Activated T-helper 2 cell treated with anti-CD3 and anti-CD28 coated beads, Interferon-gamma antibody, Interleukin-2, Interleukin-4, amounts not matched to agents 10 μg/mL and 5 μg/mL and 100 μg/mL, durations not matched to agents 14 hours and 24 hours and 36 hours (primary cell): Measurements from ENCODE around the gene SLC25A6. TPM values are rescaled to one million over a fixed set of nuclear protein-coding genes. Genes with fewer than 3 reads are reported as not detected.
A peak's percentile ranks its signal among the peaks of the same experiment; 100 is the strongest.

Source experiments
- DNase-seq: peaks from one replicate; pipeline ENCODE4 v3.0.0; 2021; ENCODE audit warnings: low spot score
- H3K27ac Mint-ChIP-seq: one replicate; pipeline ENCODE4 v1.8.0; 2021; ENCODE audit warnings: mixed read lengths
- H3K27me3 Mint-ChIP-seq: one replicate; pipeline ENCODE4 v1.8.0; 2021; ENCODE audit warnings: low read depth, mixed read lengths
- H3K36me3 Mint-ChIP-seq: one replicate; pipeline ENCODE4 v1.8.0; 2021; ENCODE audit warnings: low read depth, mixed read lengths
- H3K4me1 Mint-ChIP-seq: one replicate; pipeline ENCODE4 v1.8.0; 2021; ENCODE audit warnings: low read depth, mixed read lengths
- H3K4me3 Mint-ChIP-seq: one replicate; pipeline ENCODE4 v1.8.0; 2021; ENCODE audit warnings: low read depth, mild to moderate bottlenecking, moderate library complexity, mixed read lengths
- H3K9me3 Mint-ChIP-seq: one replicate; pipeline ENCODE4 v1.8.0; 2021; ENCODE audit warnings: mixed read lengths
- intact Hi-C: fragments of 100-400 bp; cut with micrococcal nuclease; formaldehyde crosslinking; loops from one replicate; pipeline ENCODE4 v1.15.1; 2023
- total RNA-seq: library from RNA; stranded (reverse); gene quantifications from 2 replicates; pipeline ENCODE4 v1.2.3, GENCODE V29; 2022

SLC25A6 gene
- total RNA-seq, 1 donor from 2014 or later: 325 TPM

DNA sequence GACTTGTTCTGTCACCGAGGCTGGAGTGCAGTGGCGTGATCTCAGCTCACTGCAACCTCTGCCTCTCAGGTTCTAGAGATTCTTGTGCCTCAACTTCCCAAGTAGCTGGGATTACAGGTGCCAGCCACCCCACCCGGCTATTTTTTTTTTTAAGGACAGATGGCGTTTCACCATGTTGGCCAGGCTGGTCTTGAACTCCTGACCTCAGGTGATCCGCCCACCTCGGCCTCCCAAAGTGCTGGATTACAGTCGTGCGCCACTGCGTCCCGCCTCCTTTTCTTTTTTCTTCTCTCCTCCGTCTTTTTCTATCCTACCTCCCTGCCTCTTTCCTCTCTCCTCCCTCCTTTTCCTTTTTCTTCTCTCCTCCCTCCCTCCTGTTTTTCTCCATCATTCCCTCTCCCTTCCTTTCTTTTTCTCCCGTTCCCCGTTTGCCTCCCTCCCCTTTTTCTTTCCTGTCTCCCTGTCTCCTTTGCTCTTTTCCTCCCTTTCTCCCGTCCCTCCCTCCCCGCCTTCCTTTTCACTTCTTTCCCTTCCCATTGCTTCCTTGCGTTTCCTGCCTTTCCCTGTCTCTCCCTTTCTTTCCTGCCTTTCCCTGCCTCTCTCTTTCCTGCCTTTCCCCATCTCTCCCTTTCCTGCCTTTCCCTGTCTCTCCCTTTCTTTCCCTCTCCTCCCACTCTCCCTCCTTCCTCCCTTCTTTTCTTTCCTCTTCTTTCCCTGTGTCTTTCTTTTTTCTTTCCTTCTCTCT, 2.1 kb upstream of the SLC25A6 start:
- DNase-seq: no peak
- Mint-ChIP-seq H3K36me3 (peaks cover 47% of the 10 kb centered on the region), H3K27ac (peak overlapping the region; percentile 86), H3K4me1 (peaks cover 15% of the 10 kb centered on the region), H3K27me3 (no peaks in the 10 kb centered on the region), H3K4me3 (peak overlapping the region; percentile 93), H3K9me3 (no peaks in the 10 kb centered on the region)
- intact Hi-C loops: loop anchor here (2.0 to 5.0 kb wide), 5 partner anchors 71 to 1075 kb away; partner anchors contain the start of genes AKAP17A, GTPBP6 and P2RY8

GRCh38 chrX:1392376-1393068, 609 bp upstream of the SLC25A6 start:
- H3K9me3 Mint-ChIP-seq: no peaks in the 10 kb centered on the region
- peaks cover 59% of the 10 kb centered on the region for H3K36me3 Mint-ChIP-seq
- peaks cover 26% of the 10 kb centered on the region for H3K4me1 Mint-ChIP-seq
- peak overlapping the region; percentile 95 for H3K27ac Mint-ChIP-seq
- intact Hi-C loops: loop anchor here (1.0 to 5.0 kb wide), 6 partner anchors 61 to 1074 kb away; partner anchors contain the start of genes AKAP17A, GTPBP6 and P2RY8
- H3K27me3 Mint-ChIP-seq: no peaks in the 10 kb centered on the region
- peak overlapping the region; percentile 95 for H3K4me3 Mint-ChIP-seq
- DNase-seq: no peak

GRCh38 chrX:1391370-1391706, 575 bp downstream of the SLC25A6 start:
- intact Hi-C loops: loop anchor here (5.0 kb wide), 3 partner anchors 144 to 201 kb away; partner anchors contain the start of genes AKAP17A and P2RY8

DNA sequence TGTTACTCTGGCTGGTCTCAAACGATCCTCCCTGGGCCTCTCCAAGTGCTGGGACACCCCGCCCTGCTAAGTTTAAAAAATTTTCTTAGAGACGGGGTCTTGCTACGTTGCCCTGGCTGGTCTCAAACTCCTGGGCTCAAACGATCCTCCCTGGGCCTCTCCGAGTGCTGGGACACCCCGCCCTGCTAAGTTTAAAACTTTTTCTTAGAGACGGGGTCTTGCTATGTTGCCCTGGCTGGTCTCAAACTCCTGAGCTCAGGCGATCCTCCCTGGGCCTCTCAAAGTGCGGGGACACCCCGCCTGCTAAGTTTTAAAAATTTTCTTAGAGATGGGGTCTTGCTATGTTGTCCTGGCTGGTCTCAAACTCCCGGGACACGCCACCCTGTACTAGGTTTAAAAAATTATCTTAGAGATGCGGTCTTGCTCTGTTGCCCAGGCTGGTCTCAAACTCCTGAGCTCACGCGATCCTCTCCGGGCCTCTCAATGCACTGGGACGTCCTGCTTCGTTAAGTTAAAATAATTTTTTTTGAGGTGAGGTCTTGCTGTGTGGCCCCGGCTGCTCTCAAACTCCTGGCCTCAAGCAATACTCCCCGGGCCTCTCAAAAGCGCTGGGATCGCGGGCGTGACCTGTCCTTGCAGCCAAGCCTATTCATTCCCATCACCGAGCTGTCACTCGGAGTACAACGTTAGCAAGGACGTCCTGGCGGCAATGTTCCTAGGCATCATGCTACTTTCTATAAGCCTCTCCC, 1.1 kb downstream of the SLC25A6 start:
- H3K36me3 Mint-ChIP-seq: peaks cover 66% of the 10 kb centered on the region
- no peaks in the 10 kb centered on the region for H3K9me3 Mint-ChIP-seq
- no peaks in the 10 kb centered on the region for H3K27me3 Mint-ChIP-seq
- no peak for DNase-seq
- peak overlapping the region; percentile 95 for H3K27ac Mint-ChIP-seq
- peak overlapping the region; percentile 95 for H3K4me3 Mint-ChIP-seq
- peaks cover 23% of the 10 kb centered on the region for H3K4me1 Mint-ChIP-seq
- intact Hi-C loops: loop anchor here (5.0 kb wide), 3 partner anchors 143 to 202 kb away; partner anchors contain the start of genes AKAP17A and P2RY8

More at GRCh38 chrX:1391370-1391706, 575 bp downstream of the SLC25A6 start:
- Mint-ChIP-seq H3K27me3 (no peaks in the 10 kb centered on the region), H3K4me1 (peaks cover 26% of the 10 kb centered on the region), H3K27ac (peak overlapping the region; percentile 95), H3K36me3 (peaks cover 67% of the 10 kb centered on the region), H3K9me3 (no peaks in the 10 kb centered on the region), H3K4me3 (peak overlapping the region; percentile 95)
- no peak for DNase-seq

DNA sequence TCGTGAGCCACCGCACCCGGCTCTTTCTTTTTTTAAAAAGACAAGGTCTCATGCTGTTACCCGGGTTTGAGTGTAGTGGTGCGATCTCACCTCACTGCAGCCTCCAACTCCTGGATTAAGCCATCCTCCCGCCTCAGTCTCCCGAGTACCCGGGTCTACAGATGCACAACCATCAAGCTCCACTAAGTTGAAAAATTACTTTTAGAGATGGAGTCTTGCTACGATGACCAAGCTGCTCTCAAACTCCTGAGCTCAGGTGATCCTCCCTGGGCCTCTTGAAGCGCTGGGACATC, 2.0 kb downstream of the SLC25A6 start:
- peak overlapping the region; percentile 51 for H3K4me3 Mint-ChIP-seq

DNA sequence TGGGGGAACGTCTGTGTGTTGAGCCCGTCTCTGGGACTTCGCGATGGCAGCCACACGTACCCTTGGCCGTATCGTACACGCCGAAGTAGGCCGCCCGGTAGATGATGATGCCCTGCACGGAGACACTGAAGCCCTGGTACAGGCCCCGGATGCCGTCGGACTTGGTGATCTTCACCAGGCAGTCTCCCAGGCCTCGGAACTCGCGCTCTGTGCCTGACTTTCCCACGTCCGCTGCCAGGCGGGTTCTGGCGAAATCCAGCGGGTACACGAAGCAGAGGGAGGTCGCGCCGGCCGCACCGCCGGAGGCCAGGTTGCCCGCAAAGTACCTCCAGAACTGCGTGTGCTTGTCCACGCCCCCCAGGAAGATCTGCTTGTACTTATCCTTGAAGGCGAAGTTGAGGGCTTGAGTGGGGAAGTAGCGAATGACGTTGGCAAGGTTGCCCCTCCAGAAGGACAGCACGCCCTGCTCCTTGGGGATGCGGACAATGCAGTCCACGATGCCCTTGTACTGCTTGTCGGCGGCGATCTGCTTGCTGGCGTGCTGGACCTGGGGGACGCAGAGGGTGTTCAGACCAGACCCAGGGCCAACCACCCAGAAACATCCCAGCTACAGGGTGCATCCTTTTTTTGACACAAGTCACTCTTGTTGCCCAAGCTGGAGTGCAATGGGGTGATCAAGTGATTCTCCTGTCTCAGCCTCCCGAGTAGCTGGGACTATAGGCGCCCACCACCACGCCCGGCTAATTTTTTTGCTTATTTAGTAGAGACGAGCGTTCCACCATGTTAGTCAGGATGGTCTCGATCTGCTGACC, 2.5 kb downstream of the SLC25A6 start:
- Mint-ChIP-seq H3K27ac (peak overlapping the region; percentile 28), H3K4me1 (peaks cover 15% of the 10 kb centered on the region), H3K36me3 (peaks cover 70% of the 10 kb centered on the region), H3K27me3 (no peaks in the 10 kb centered on the region), H3K4me3 (peak overlapping the region; percentile 59), H3K9me3 (no peaks in the 10 kb centered on the region)
- intact Hi-C loops: no loop called here
- DNase-seq: no peak

More for the DNA sequence above, 2.0 kb downstream of the SLC25A6 start:
- Mint-ChIP-seq H3K9me3 (no peaks in the 10 kb centered on the region), H3K4me1 (peaks cover 17% of the 10 kb centered on the region), H3K27ac (no peak overlapping the region), H3K27me3 (no peaks in the 10 kb centered on the region), H3K36me3 (peaks cover 68% of the 10 kb centered on the region)
- intact Hi-C loops: loop anchor here (5.0 kb wide), 3 partner anchors 143 to 202 kb away; partner anchors contain the start of genes AKAP17A and P2RY8
- DNase-seq: no peak

- intact Hi-C loops: no loop called here
Observed at GRCh38 chrX:1388651-1389050, 3.3 kb downstream of the SLC25A6 start.

DNA sequence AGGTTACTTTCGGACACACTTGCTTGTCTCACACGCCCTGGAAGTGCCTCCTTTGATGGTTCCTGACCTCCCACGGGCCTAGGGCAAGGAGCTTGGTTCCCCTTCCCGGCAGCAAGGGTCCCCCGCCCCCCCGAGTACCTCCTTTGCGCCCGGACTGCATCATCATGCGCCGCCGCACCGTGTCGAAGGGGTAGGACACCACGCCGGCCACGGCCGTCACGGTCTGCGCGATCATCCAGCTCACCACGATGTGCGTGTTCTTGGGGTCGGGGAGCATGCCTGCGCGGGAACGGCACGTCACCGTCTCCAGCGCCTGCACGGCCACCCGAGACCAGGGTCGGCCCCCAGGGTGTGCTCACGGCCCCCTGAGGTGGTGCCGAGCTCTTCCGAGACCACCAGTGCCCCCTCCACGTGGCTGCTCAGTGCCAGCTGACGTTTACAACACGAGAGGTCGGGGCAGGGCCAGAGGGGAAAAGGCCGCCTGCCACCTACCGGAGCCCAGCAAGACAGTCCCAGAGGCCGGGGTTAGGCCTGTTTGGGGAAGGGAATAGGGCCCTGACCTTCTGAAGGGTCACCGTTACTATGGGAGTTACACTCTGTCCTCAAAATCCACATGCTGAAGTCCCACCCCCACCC, 4.7 kb downstream of the SLC25A6 start:
- DNase-seq: no peak
- Mint-ChIP-seq H3K9me3 (no peaks in the 10 kb centered on the region), H3K27me3 (no peaks in the 10 kb centered on the region), H3K27ac (no peak overlapping the region), H3K4me1 (peaks cover 11% of the 10 kb centered on the region), H3K36me3 (peaks cover 81% of the 10 kb centered on the region), H3K4me3 (no peak overlapping the region)
- intact Hi-C loops: no loop called here

More at GRCh38 chrX:1388651-1389050, 3.3 kb downstream of the SLC25A6 start:
- Mint-ChIP-seq H3K4me1 (peaks cover 12% of the 10 kb centered on the region), H3K4me3 (peak overlapping the region; percentile 59), H3K36me3 (peaks cover 73% of the 10 kb centered on the region), H3K9me3 (no peaks in the 10 kb centered on the region), H3K27ac (no peak overlapping the region), H3K27me3 (no peaks in the 10 kb centered on the region)
- no peak for DNase-seq

- Mint-ChIP-seq H3K36me3 (peaks cover 87% of the 10 kb centered on the region), H3K4me3 (no peak overlapping the region), H3K27ac (no peak overlapping the region), H3K9me3 (no peaks in the 10 kb centered on the region), H3K27me3 (no peaks in the 10 kb centered on the region), H3K4me1 (peaks cover 11% of the 10 kb centered on the region)
- intact Hi-C loops: no loop called here
- DNase-seq: no peak
Observed at GRCh38 chrX:1386338-1387127, 5.4 kb downstream of the SLC25A6 start.

- peaks cover 11% of the 10 kb centered on the region for H3K4me1 Mint-ChIP-seq
- no peak for DNase-seq
- H3K9me3 Mint-ChIP-seq: no peaks in the 10 kb centered on the region
- H3K36me3 Mint-ChIP-seq: peaks cover 79% of the 10 kb centered on the region
- H3K27ac Mint-ChIP-seq: no peak overlapping the region
- intact Hi-C loops: no loop called here
- no peak overlapping the region for H3K4me3 Mint-ChIP-seq
- H3K27me3 Mint-ChIP-seq: no peaks in the 10 kb centered on the region
Observed at GRCh38 chrX:1385253-1386223, 6.4 kb downstream of the SLC25A6 start.
